H1 (cell line): ENCODE data around the gene RFPL1. TPM values are rescaled to one million over a fixed set of nuclear protein-coding genes. Genes with fewer than 3 reads are reported as not detected.

Experiments
- CTCF ChIA-PET: fragments of 300-600 bp; sonication (Branson Sonifier 250); formaldehyde crosslinking; loops from one replicate; lab custom pipeline; 2021; ENCODE audit not compliant: partially characterized antibody; lab: Charles Lee
- POLR2A ChIA-PET: fragments of 300-600 bp; sonication (Branson Sonifier 250); formaldehyde crosslinking; loops from one replicate; lab custom pipeline; 2021; ENCODE audit warnings: inconsistent platforms; ENCODE audit not compliant: partially characterized antibody; lab: Charles Lee
- DNase-seq, 2 experiments: peaks; one replicate each; pipeline versions ENCODE4 v3.0.0 to v3.0.0-alpha.2; 2010 to 2022; ENCODE audit warnings: low spot score in 2 of 2, low read depth in 1 of 2, mixed read lengths in 1 of 2
- FAIRE-seq: peaks from 2 replicates; lab custom pipeline; 2011; peaks lifted over from hg19 to GRCh38; lab: Jason Lieb, UNC
- H2AFZ ChIP-seq: 2 replicates; pipeline ENCODE4 v1.8.1; 2012; ENCODE audit warnings: low read length, inconsistent platforms
- H2AK5ac ChIP-seq: 2 replicates; pipeline ENCODE4 v1.6.1; 2013; ENCODE audit warnings: low read depth, low read length
- H2BK120ac ChIP-seq: replicated peaks from 2 replicates; pipeline ENCODE3; 2013; ENCODE audit warnings: low read depth, low read length, inconsistent platforms
- H2BK12ac ChIP-seq: 2 replicates; pipeline ENCODE4 v1.6.1; 2013; ENCODE audit warnings: low read depth, low read length
- H2BK15ac ChIP-seq: 2 replicates; pipeline ENCODE4 v1.6.1; 2013; ENCODE audit warnings: low read length
- H2BK20ac ChIP-seq: 2 replicates; pipeline ENCODE4 v1.6.1; 2013; ENCODE audit warnings: low read length
- H2BK5ac ChIP-seq: 2 replicates; pipeline ENCODE4 v1.6.1; 2013; ENCODE audit warnings: low read depth, low read length
- H3K14ac ChIP-seq: 2 replicates; pipeline ENCODE4 v1.6.1; 2013; ENCODE audit warnings: inconsistent platforms; ENCODE audit not compliant: insufficient read length
- H3K18ac ChIP-seq: 2 replicates; pipeline ENCODE4 v1.6.1; 2013; ENCODE audit warnings: low read length; ENCODE audit errors: extremely low read depth
- H3K23ac ChIP-seq: 2 replicates; pipeline ENCODE4 v1.6.1; 2013; ENCODE audit warnings: inconsistent platforms; ENCODE audit not compliant: insufficient read length
- H3K23me2 ChIP-seq: 2 replicates; pipeline ENCODE4 v1.6.1; 2013; ENCODE audit warnings: low read depth, low read length
- H3K27ac ChIP-seq: 2 replicates; pipeline ENCODE4 v1.6.1; 2011; ENCODE audit warnings: low read depth, low read length, inconsistent platforms
- H3K27me3 ChIP-seq, 4 experiments: replicated peaks in 1 of 4; 1 replicate in 1 of 4; 2 replicates in 3 of 4; pipeline versions ENCODE4 v1.6.1 to v1.8.1; 2011 to 2013; ENCODE audit warnings: low read length in 3 of 4, mild to moderate bottlenecking in 3 of 4, inconsistent platforms in 2 of 4, mixed read lengths in 2 of 4, moderate library complexity in 1 of 4; ENCODE audit not compliant: control insufficient read depth in 3 of 4, insufficient read depth in 3 of 4; ENCODE audit errors: extremely low read depth in 1 of 4
- H3K36me3 ChIP-seq, 4 experiments: 2 replicates each; pipeline versions ENCODE4 v1.6.1 to v1.8.1; 2011 to 2013; ENCODE audit warnings: mild to moderate bottlenecking in 4 of 4, low read length in 3 of 4, moderate library complexity in 2 of 4, control low read depth in 1 of 4, inconsistent platforms in 1 of 4; ENCODE audit not compliant: insufficient read depth in 4 of 4, control insufficient read depth in 2 of 4
- H3K4ac ChIP-seq: replicated peaks from 2 replicates; pipeline ENCODE3; 2013; ENCODE audit warnings: low read length, low read depth, mixed read lengths, inconsistent platforms; ENCODE audit not compliant: insufficient read length
- H3K4me1 ChIP-seq, 4 experiments: replicated peaks in 1 of 4; 1 replicate in 1 of 4; 2 replicates in 3 of 4; pipeline versions ENCODE4 v1.6.1 to v1.8.1; 2011 to 2013; ENCODE audit warnings: low read length in 3 of 4, inconsistent platforms in 2 of 4, mixed read lengths in 1 of 4; ENCODE audit not compliant: insufficient read depth in 4 of 4, control insufficient read depth in 3 of 4
- H3K4me2 ChIP-seq, 2 experiments: 2 replicates each; pipeline versions ENCODE4 v1.6.1 to v1.8.1; 2011 to 2013; ENCODE audit warnings: low read depth in 2 of 2, low read length in 2 of 2, control low read depth in 1 of 2, inconsistent platforms in 1 of 2, mild to moderate bottlenecking in 1 of 2; ENCODE audit not compliant: insufficient read depth in 1 of 2
- H3K4me3 ChIP-seq, 4 experiments: fragments of 200-600, 300-600 bp in 1 of 4; sonication (generic), shearing (Covaris generic), sonication (Bioruptor Twin) in 1 of 4; 2 replicates each; pipeline versions ENCODE4 v1.5.1 to v1.8.1; 2011 to 2016; ENCODE audit warnings: low read length in 4 of 4, low read depth in 3 of 4, control low read depth in 2 of 4, inconsistent platforms in 2 of 4, mild to moderate bottlenecking in 2 of 4, mixed read lengths in 1 of 4, moderate library complexity in 1 of 4; ENCODE audit not compliant: insufficient read depth in 2 of 4; ENCODE audit errors: extremely low read depth in 1 of 4
- H3K56ac ChIP-seq: replicated peaks from 2 replicates; pipeline ENCODE3; 2013; ENCODE audit warnings: low read depth, mild to moderate bottlenecking, mixed read lengths, low read length, inconsistent platforms; ENCODE audit not compliant: insufficient read length
- H3K79me1 ChIP-seq: 2 replicates; pipeline ENCODE4 v1.6.1; 2013; ENCODE audit warnings: low read depth, low read length, control low read depth
- H3K79me2 ChIP-seq, 2 experiments: 2 replicates each; pipeline versions ENCODE4 v1.6.1 to v1.8.1; 2012 to 2013; ENCODE audit warnings: low read length in 2 of 2, mild to moderate bottlenecking in 2 of 2, inconsistent platforms in 1 of 2; ENCODE audit not compliant: insufficient read depth in 2 of 2, control insufficient read depth in 1 of 2
- H3K9ac ChIP-seq, 4 experiments: replicated peaks in 1 of 4; 1 replicate in 1 of 4; 2 replicates in 3 of 4; pipeline versions ENCODE4 v1.6.1 to v1.8.1; 2011 to 2013; ENCODE audit warnings: low read depth in 3 of 4, low read length in 3 of 4, control low read depth in 2 of 4, mild to moderate bottlenecking in 2 of 4, moderate library complexity in 2 of 4, inconsistent platforms in 1 of 4; ENCODE audit errors: extremely low read depth in 1 of 4
- H3K9me3 ChIP-seq, 2 experiments: 2 replicates each; pipeline versions ENCODE4 v1.6.1 to v1.8.1; 2012 to 2013; ENCODE audit warnings: mild to moderate bottlenecking in 2 of 2, moderate library complexity in 2 of 2, control low read depth in 1 of 2, inconsistent platforms in 1 of 2, low read depth in 1 of 2, low read length in 1 of 2, mixed read lengths in 1 of 2; ENCODE audit not compliant: insufficient read depth in 2 of 2
- H4K20me1 ChIP-seq, 2 experiments: replicated peaks in 1 of 2; 2 replicates each; pipeline versions ENCODE3 to v1.8.1; 2011 to 2013; ENCODE audit warnings: inconsistent platforms in 2 of 2, low read length in 2 of 2, mild to moderate bottlenecking in 1 of 2; ENCODE audit not compliant: insufficient read depth in 2 of 2, control insufficient read depth in 1 of 2
- H4K5ac ChIP-seq: 2 replicates; pipeline ENCODE4 v1.6.1; 2013; ENCODE audit warnings: low read length, low read depth, mixed read lengths, inconsistent platforms; ENCODE audit not compliant: insufficient read length
- H4K8ac ChIP-seq: 2 replicates; pipeline ENCODE4 v1.8.0; 2013; ENCODE audit warnings: mild to moderate bottlenecking, moderate library complexity, low read length, inconsistent platforms; ENCODE audit not compliant: insufficient read depth; ENCODE audit errors: extremely low read depth
- H4K91ac ChIP-seq: replicated peaks from 2 replicates; pipeline ENCODE3; 2013; ENCODE audit warnings: low read length, mixed read lengths, inconsistent platforms; ENCODE audit not compliant: insufficient read length
- RAD21 ChIP-seq, 2 experiments: IDR thresholded peaks in 1 of 2; conservative IDR thresholded peaks in 1 of 2; 2 replicates each; pipeline ENCODE4 v1.6.1; 2011; ENCODE audit warnings: low read depth in 2 of 2, low read length in 2 of 2, improper control_type of control experiment in 1 of 2, inconsistent platforms in 1 of 2, mild to moderate bottlenecking in 1 of 2, moderate library complexity in 1 of 2
- SP4 ChIP-seq: IDR thresholded peaks from 2 replicates; pipeline ENCODE4 v1.6.1; 2012; ENCODE audit warnings: low read length, inconsistent platforms
- SRF ChIP-seq: IDR thresholded peaks from 2 replicates; pipeline ENCODE4 v1.6.1; 2011; ENCODE audit warnings: mild to moderate bottlenecking, low read depth, low read length, moderate library complexity
- WGBS, 2 experiments: shearing (Covaris generic) in 1 of 2; methylation state at CpG; one replicate each; pipeline versions ENCODE4 v1.1.6 to v1.1.7; 2013 to 2015; ENCODE audit warnings: low lambda C conversion rate in 2 of 2, mixed read lengths in 2 of 2, inconsistent platforms in 1 of 2, low coverage in 1 of 2, missing lambda C conversion rate in 1 of 2; ENCODE audit not compliant: insufficient replicate concordance in 2 of 2, insufficient coverage in 1 of 2, insufficient read length in 1 of 2; ENCODE audit errors: extremely low coverage in 1 of 2, missing lambda C conversion rate in 1 of 2; 5-methylcytosine and 5-hydroxymethylcytosine counted together
- polyA plus RNA-seq, 7 experiments: library from polyadenylated mRNA; depleted of rRNA in 3 of 7; stranded (reverse) in 5 of 7; unstranded in 2 of 7; fragments of >200 nt in 5 of 7; fragments of 200-250 nt in 2 of 7; gene quantifications; 1 replicate in 5 of 7; 2 replicates in 1 of 7; 4 replicates in 1 of 7; pipeline versions ENCODE4 v1.2.1 to v1.2.3, GENCODE V29; 2011 to 2013; ENCODE audit warnings: missing spikeins in 2 of 7, mixed read lengths in 2 of 7
- total RNA-seq: library from RNA; stranded (reverse); fragmentation: NEBNext Ultra II Directional; extraction: Animal tissue kit (Norgen Biotek cat#: 25700); gene quantifications from 2 replicates; pipeline ENCODE4 v1.2.1, GENCODE V29; 2021

Gene RFPL1
- total and polyA plus RNA-seq, 2 of the 8 experiments (the other 6 are each of a cell fraction or from before 2014, with no cell fraction given): not detected

DNA sequence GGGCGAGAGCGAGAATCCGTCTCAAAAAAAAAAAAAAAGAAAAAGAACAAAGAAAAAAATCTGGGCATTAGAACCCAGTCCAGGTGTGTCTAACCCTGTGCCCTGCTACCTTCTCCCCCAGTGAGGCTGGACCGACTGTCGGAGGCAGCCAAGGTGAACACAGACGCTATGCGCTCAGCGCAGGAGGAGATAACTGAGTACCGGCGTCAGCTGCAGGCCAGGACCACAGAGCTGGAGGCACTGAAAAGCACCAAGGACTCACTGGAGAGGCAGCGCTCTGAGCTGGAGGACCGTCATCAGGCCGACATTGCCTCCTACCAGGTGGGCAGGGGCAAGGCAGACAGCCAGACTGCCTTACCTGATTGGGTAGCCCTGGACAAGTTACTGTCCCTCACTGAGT lies 44.9 kb downstream of the RFPL1 start:
- Histone ChIP-seq H3K14ac (no peak overlapping the region), H3K18ac (no peak overlapping the region), H2BK12ac (no peak overlapping the region), H4K8ac (no peak overlapping the region), H2BK20ac (no peak overlapping the region), H2BK15ac (no peak overlapping the region), H2BK120ac (no peak overlapping the region), H3K23me2 (peaks cover 19% of the 10 kb centered on the region; the same call in 1 of the 2 replicates), H4K20me1 (peaks cover 4 to 5% of the 10 kb centered on the region in 2 experiments), H3K27ac (no peak overlapping the region), H3K56ac (no peak overlapping the region), H3K36me3 (peaks cover 0 to 12% (median 5%) of the 10 kb centered on the region in 4 experiments; a peak in 4 of 8 replicates), H3K23ac (no peak overlapping the region), H2BK5ac (no peak overlapping the region), H3K9ac (no peak overlapping the region), H3K4ac (no peak overlapping the region), H2AFZ (no peak overlapping the region), H2AK5ac (no peak overlapping the region), H4K91ac (no peak overlapping the region), H3K9me3 (peaks cover 0 to 11% of the 10 kb centered on the region in 2 experiments; a peak in 2 of 4 replicates), H3K27me3 (peaks cover 26 to 45% (median 43%) of the 10 kb centered on the region in 4 experiments), H4K5ac (no peak overlapping the region), H3K79me1 (no peaks in the 10 kb centered on the region), H3K4me1 (peaks cover 7 to 21% (median 16%) of the 10 kb centered on the region in 4 experiments), H3K4me2 (no peak overlapping the region), H3K4me3 (no peak overlapping the region), H3K79me2 (no peaks in the 10 kb centered on the region)
- CTCF ChIA-PET: interaction anchor here (0.8 to 6.2 kb wide), 7 partner anchors 9 to 112 kb away, joined by 3 to 42 read pairs (median 5); no protein-coding TSS in a partner anchor
- whole genome bisulfite sequencing, 2 experiments: 79% methylated on average over 12 of the region's 13 CpGs; no CpG with 5 or more reads in 1 of the 2 experiments
- no peak for FAIRE-seq
- no peak for DNase-seq
- TF ChIP-seq RAD21 (IDR thresholded peaks at IDR 0.05 in 1 of 2, conservative IDR thresholded peaks at IDR 0.05 in 1 of 2; ENCODE audit: low read depth in 2 of 2, low read length in 2 of 2): peak in 1 of 2 experiments; percentile 16; a peak in 1 of 4 replicates
- TF ChIP-seq SRF: no peak
- TF ChIP-seq SP4: no peak
- POLR2A ChIA-PET: interaction anchor here (1.6 to 3.7 kb wide), 3 partner anchors 11 to 14 kb away, joined by 6 to 36 read pairs (median 11); no protein-coding TSS in a partner anchor
